Measurements from ENCODE around the gene PTGER2.

The PTGER2 gene

GRCh38 chr14:52307376-52307775 is 6.7 kb upstream of the PTGER2 start:
- DNase-seq, result no peak

GRCh38 chr14:52307905-52308304 is 6.2 kb upstream of the PTGER2 start:
- DNase-seq, result no peak

DNA sequence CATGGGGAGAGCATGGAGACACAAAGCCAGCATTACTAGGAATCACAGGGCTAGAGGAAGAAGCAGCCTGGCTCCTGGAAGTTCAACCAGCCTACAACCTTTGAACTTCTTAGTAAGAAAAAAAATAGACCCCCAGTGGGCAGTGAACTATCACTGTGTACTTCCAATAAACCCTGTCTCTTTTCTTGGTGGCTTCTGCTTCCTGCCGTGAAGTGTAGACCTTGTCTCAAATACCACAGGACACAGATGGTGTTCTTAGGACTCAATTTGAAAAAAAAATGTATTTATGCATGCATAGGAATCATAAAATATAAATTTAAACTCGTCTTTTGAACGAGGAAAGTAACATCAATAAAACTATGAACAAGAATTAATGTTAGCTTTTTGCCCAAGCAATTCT is 3.6 kb upstream of the PTGER2 start:
- DNase-seq, result no peak

GRCh38 chr14:52312931-52313355 is 1.2 kb upstream of the PTGER2 start:
- no peak for DNase-seq

GRCh38 chr14:52313462-52313861 is 650 bp upstream of the PTGER2 start:
- DNase-seq, result no peak

DNA sequence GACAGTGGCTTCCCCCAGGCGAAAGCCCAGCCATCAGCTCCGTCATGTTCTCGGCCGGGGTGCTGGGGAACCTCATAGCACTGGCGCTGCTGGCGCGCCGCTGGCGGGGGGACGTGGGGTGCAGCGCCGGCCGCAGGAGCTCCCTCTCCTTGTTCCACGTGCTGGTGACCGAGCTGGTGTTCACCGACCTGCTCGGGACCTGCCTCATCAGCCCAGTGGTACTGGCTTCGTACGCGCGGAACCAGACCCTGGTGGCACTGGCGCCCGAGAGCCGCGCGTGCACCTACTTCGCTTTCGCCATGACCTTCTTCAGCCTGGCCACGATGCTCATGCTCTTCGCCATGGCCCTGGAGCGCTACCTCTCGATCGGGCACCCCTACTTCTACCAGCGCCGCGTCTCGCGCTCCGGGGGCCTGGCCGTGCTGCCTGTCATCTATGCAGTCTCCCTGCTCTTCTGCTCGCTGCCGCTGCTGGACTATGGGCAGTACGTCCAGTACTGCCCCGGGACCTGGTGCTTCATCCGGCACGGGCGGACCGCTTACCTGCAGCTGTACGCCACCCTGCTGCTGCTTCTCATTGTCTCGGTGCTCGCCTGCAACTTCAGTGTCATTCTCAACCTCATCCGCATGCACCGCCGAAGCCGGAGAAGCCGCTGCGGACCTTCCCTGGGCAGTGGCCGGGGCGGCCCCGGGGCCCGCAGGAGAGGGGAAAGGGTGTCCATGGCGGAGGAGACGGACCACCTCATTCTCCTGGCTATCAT is 663 bp downstream of the PTGER2 start:
- no peak for DNase-seq

DNA sequence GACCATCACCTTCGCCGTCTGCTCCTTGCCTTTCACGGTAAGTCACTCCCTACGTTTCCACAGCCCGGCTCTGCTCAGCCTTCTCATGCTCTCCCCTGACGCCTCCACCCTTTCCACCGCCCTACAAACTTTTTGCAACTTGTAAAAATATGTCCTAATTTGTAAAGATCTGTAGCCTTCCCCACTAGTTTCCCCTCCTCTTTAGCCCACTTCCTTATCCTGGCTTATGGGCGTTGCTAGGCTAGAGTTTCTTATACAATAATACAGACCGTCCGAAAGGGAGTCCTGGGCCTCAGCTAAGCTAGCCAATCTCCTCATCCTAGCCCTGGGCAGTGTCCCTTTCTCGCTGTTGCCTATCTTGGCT is 1.2 kb downstream of the PTGER2 start:
- DNase-seq, result no peak

DNA sequence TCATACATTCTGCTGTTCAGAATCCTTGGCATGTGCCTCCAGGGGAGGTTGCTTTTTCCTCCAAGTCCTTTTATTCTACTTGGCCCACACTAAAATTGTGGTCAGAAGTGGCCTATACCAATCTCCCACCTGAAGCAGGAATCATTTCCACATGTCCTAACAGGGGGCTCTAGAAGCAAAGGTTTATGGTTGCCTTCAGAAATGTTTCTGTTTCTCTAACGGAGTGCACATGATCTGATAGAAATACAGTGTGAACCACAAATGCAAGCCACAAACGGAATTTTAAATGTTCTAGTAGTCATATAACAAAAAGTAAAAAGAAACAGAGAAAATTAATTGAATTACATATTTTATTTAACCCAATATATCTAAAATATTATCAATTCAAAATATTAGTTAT is 4.0 kb downstream of the PTGER2 start:
- no peak for DNase-seq

DNA sequence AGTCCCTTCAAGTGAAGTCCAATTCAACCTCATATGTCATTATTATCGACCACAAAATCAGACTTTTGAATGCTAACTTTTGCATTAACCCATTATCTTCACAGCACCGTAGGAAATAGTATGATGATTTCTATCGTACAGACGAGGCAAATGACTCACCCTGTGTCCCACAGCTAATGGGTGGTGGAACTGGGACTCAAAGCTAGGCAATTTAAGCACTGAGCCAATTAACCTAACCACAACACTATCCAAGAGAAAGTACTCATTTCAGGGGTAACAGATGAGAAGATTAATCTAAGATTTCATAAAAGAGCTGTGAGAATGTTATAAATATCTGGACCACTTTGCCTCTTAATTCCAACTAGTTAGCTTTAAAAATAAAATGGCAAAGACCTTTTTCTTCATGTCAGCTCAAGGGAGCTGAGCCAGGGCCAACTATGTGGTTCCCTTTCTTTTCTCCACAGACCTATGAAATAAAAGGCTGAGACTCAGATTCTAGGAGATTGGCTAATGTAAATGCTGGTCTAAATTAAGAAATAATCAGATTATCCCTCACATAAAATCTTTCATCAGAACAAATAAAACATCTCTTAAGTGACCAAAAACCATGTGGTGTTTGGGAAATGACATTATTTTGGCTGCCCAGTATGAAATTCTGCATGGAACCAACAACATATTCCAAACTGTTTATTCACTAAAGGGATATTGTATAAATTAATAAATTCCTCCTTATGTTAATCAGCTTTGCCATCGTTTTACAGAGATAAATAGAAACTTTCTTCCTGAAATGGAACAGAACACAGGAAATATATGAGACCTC is 4.9 kb downstream of the PTGER2 start:
- no peak for DNase-seq

- DNase-seq, result no peak
These were observed 5.8 kb downstream of the PTGER2 start for GRCh38 chr14:52319919-52320318.

DNA sequence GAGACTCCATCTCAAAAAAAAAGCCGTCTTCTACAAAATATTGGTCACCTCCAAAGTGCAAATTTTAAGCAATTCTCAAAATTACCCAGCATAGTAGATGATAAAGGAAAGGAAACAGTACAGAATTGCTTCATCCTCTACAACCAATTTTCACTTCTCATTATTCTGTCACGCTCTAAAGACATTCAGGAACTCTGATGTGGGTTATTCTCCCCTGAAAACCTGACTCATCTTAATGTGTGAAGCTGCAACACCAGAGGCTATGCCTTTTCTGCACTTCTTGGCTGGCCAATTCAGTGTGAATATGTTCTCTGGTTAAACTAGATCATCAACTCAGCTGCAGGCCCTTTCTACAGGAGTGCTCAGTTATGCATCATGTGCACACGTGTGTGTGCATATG is 11.0 kb downstream of the PTGER2 start:
- DNase-seq, result no peak

- no peak for DNase-seq
These were observed 11.5 kb downstream of the PTGER2 start for GRCh38 chr14:52325630-52326029.

DNA sequence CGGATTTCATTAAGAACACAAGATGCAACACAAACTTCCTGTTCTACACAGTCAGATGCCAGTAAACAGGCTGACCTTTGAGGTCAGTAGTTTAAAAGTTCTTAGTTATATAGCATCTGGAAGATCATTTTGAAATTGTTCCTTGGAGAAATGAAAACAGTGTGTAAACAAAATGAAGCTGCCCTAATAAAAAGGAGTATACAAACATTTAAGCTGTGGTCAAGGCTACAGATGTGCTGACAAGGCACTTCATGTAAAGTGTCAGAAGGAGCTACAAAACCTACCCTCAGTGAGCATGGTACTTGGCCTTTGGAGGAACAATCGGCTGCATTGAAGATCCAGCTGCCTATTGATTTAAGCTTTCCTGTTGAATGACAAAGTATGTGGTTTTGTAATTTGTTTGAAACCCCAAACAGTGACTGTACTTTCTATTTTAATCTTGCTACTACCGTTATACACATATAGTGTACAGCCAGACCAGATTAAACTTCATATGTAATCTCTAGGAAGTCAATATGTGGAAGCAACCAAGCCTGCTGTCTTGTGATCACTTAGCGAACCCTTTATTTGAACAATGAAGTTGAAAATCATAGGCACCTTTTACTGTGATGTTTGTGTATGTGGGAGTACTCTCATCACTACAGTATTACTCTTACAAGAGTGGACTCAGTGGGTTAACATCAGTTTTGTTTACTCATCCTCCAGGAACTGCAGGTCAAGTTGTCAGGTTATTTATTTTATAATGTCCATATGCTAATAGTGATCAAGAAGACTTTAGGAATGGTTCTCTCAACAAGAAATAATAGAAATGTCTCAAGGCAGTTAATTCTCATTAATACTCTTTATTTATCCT is 13.5 kb downstream of the PTGER2 start:
- no peak for DNase-seq

DNA sequence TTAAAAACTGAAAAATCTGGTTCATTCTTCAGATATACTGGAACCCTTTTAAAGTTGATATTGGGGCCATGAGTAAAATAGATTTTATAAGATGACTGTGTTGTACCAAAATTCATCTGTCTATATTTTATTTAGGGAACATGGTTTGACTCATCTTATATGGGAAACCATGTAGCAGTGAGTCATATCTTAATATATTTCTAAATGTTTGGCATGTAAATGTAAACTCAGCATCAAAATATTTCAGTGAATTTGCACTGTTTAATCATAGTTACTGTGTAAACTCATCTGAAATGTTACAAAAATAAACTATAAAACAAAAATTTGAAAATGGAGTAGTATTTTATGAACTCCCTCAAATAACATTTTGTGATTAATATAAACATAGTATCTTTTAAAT is 14.2 kb downstream of the PTGER2 start:
- DNase-seq, result no peak

GRCh38 chr14:52329678-52330369 is 15.7 kb downstream of the PTGER2 start:
- no peak for DNase-seq

DNA sequence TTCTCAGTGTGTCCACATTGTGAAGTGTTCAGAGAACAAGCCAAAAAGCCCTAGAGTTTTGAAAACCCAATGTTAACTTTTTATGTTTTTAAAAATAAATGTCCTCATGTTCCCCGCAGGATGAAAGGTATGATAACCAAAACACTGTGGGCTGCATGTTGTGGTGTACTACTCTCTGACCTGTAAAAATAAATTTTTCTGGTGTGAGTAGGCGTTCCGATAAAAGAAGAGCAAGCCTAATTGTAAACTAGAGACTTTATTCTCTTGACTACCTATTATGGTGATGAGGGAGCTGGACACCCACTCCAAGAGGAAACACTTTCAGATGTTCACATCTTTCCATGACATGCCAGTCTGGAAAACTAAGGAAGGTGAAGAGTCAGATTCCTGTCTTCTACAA is 18.2 kb downstream of the PTGER2 start:
- DNase-seq, result no peak

GRCh38 chr14:52333108-52333507 is 19.0 kb downstream of the PTGER2 start:
- no peak for DNase-seq

GRCh38 chr14:52333823-52334657 is 19.9 kb downstream of the PTGER2 start:
- no peak for DNase-seq

- DNase-seq, result no peak
These were observed 22.1 kb downstream of the PTGER2 start for GRCh38 chr14:52336241-52336640.

DNA sequence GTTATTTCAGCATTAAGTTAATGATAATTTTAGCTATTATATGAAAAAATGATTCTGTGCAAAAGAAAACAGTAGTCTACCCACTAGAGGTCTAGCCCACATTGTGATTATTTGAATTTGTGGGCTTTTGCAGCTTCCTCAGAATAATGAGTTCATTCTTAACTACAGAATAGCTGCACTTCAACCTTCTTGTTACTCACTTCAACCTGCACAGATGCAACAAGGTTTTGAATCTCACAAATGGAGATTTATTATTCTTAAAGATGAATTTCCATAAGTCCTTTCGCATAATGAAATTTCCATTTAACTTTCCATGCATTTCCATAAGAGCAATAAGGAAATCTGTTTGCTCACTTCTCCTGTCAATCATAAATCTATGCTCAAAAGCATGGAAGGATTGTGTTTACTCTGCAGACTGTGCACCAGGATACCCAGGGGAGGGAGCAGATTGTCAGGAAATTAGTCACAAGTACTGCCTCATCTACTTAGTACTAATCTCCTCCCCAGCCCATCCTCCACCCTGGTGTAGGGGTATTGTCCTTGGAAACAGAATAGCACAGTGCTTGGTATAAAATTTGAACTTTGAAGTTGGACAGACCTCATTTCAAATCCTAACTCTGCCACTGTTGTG is 24.1 kb downstream of the PTGER2 start:
- peak; percentile 11 for DNase-seq

- DNase-seq, result no peak
These were observed 25.1 kb downstream of the PTGER2 start for GRCh38 chr14:52339262-52339661.

All from NCI-H1436 treated with DMSO at 0.1 percent for 48 hours (cell line).